ENCODE data around the gene ERRFI1.

Gene ERRFI1

GRCh38 chr1:8006037-8006963 lies 19.8 kb downstream of the ERRFI1 start:
- Histone ChIP-seq H3K27me3 (no peaks in the 10 kb centered on the region), H3K9me3 (no peaks in the 10 kb centered on the region), H3K4me2 (no peak overlapping the region), H3K27ac (no peak overlapping the region), H3K36me3 (no peaks in the 10 kb centered on the region), H3K4me3 (no peak overlapping the region), H3K4me1 (peaks cover 23% of the 10 kb centered on the region), H3K9ac (no peak overlapping the region), H4K20me1 (no peaks in the 10 kb centered on the region)
- TF ChIP-seq Cebpa-rat (IDR thresholded peaks at IDR 0.05) = no peak

DNA sequence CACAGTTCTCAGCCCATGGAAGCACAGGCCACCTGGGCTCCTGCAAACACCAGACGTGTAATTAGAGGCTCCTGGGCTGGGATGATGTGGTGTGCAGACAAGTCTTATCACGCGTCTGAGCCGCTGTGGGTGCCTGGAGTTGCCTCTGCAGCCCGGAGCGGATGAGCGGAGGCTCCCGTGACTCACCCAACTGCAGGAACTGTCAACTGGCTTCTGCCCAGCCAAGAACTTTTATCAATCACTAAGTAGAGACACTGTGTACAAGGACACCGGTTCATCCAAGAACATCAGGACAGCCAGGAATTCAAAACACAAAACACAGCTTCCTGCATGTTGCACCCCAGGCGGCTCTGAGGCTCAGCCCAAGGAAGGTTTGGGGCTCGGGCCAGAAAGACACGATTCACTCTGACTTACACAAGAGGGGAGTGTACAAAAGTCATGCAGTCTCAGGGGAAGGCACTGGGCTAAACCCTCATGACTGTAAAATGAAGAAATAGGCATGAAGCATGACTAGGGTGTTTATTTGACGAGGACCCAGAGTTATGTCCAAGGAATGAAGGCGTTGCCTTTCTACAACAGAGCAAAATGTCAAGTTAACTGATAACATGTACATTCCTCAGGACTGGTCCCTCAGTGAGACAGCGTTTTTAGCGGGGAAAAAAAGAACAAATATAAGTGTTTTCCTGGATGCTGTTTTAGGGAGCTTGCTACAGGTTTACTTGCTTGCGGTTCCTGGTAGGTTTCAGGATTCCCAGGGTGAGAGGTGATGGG lies 21.1 kb downstream of the ERRFI1 start:
- Histone ChIP-seq H3K27ac (no peak overlapping the region), H3K9me3 (no peaks in the 10 kb centered on the region), H3K36me3 (no peaks in the 10 kb centered on the region), H4K20me1 (no peaks in the 10 kb centered on the region), H3K4me1 (peaks cover 22% of the 10 kb centered on the region), H3K4me2 (peak overlapping the region; percentile 20), H3K4me3 (no peak overlapping the region), H3K27me3 (no peaks in the 10 kb centered on the region), H3K9ac (no peak overlapping the region)
- no peak for TF ChIP-seq Cebpa-rat (IDR thresholded peaks at IDR 0.05)

GRCh38 chr1:8004113-8004802 lies 21.9 kb downstream of the ERRFI1 start:
- Histone ChIP-seq H3K36me3 (no peaks in the 10 kb centered on the region), H3K4me1 (peaks cover 15% of the 10 kb centered on the region), H3K4me2 (no peak overlapping the region), H3K9ac (no peak overlapping the region), H3K9me3 (no peaks in the 10 kb centered on the region), H4K20me1 (no peaks in the 10 kb centered on the region), H3K4me3 (no peak overlapping the region), H3K27ac (no peak overlapping the region), H3K27me3 (no peaks in the 10 kb centered on the region)
- no peak for TF ChIP-seq Cebpa-rat (IDR thresholded peaks at IDR 0.05)

DNA sequence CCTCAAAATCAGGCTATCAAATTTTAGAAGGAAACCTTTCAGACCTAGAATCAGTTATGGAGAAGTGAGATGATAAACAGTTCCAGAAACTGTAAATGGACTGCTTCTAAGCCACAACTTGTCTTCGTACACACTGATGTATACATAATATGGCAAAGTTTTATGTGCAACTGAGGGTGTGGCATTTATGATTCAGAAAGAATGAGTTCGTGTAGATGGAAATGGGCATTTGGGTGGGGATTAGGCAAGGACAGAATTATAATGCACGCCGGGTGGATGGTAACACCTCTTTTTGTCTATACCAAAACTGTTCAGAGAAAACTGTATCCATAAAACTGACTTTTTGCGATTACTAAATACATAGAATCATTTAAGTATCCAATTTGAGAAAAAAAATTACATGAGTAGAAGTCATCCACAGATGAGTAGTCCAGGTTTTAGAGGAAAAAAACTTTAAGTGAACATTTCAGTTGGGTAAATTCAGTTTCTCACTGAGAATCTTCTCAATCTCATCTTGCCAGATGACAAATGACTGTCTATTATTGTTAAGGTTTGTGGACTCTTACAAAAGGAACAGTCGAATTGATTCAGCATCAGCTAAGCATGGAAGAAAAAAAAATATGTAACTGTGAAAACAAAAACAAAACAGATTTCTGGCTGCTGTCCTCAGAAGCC lies 22.5 kb downstream of the ERRFI1 start:
- Histone ChIP-seq H3K9ac (no peak overlapping the region), H3K27me3 (no peaks in the 10 kb centered on the region), H3K9me3 (no peaks in the 10 kb centered on the region), H3K4me1 (peaks cover 11% of the 10 kb centered on the region), H3K27ac (no peak overlapping the region), H3K4me2 (no peak overlapping the region), H4K20me1 (no peaks in the 10 kb centered on the region), H3K4me3 (no peak overlapping the region), H3K36me3 (no peaks in the 10 kb centered on the region)
- no peak for TF ChIP-seq Cebpa-rat (IDR thresholded peaks at IDR 0.05)

GRCh38 chr1:8002921-8003320 lies 23.2 kb downstream of the ERRFI1 start:
- Histone ChIP-seq H3K9me3 (no peaks in the 10 kb centered on the region), H4K20me1 (no peaks in the 10 kb centered on the region), H3K36me3 (no peaks in the 10 kb centered on the region), H3K27ac (no peak overlapping the region), H3K4me2 (no peak overlapping the region), H3K27me3 (no peaks in the 10 kb centered on the region), H3K4me3 (no peak overlapping the region), H3K4me1 (peaks cover 11% of the 10 kb centered on the region), H3K9ac (no peak overlapping the region)
- TF ChIP-seq Cebpa-rat (IDR thresholded peaks at IDR 0.05) = no peak

DNA sequence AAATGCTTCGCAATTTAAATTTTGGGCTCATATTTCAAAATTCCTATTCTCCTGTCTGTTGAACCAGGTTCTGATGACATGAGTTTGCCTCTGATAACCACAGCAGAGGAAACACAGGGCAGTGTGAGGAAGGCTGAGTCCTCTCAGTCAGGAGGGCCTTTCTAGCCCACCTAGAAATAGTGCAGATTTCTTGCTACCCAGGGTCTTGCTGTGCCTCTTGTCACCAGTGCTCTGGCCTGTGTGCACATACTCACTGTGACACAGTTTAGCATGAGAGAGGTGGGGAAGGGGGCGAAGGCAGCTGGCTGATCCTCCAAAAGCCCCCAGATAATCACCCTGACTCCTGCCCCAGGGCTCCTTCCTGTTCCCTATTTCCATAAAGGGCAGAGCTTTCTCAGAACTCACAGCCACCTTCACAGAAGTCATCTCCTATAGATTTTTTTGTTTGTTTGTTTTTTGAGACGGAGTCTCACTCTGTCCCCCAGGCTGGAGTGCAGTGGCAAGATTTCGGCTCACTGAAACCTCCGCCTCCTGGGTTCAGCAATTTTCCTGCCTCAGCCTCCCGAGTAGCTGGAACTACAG lies 23.7 kb downstream of the ERRFI1 start:
- Histone ChIP-seq H3K27ac (no peak overlapping the region), H3K36me3 (no peaks in the 10 kb centered on the region)

DNA sequence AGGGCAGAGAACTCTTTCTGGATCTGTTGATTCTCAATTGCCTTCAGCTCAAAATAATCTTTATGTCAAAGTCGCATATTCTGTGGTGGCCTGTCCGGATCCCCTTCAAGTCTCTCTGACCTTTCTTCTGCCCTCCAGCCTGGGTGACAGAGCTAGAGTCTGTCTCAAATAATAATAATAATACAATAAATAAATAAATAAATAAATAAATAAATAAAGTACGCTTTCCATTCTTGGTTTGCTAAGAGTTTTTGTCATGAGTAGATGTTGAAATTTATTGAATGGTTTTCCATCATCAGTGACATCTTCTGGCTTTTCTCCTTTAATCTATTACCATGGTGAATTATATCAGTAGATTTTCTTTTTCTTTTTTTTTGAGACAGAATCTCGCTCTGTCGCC lies 30.7 kb downstream of the ERRFI1 start:
- peaks cover 7% of the 10 kb centered on the region; the same call in 1 of the 2 replicates for H3K36me3 ChIP-seq
- no peak overlapping the region for H3K27ac ChIP-seq
- H3K4me3 ChIP-seq = no peak overlapping the region
- peaks cover 21% of the 10 kb centered on the region for H3K4me1 ChIP-seq
- no peak overlapping the region for H3K9ac ChIP-seq
- H3K9me3 ChIP-seq = no peaks in the 10 kb centered on the region
- TF ChIP-seq Cebpa-rat (IDR thresholded peaks at IDR 0.05) = no peak
- no peak overlapping the region for H3K4me2 ChIP-seq
- H4K20me1 ChIP-seq = no peaks in the 10 kb centered on the region
- no peaks in the 10 kb centered on the region for H3K27me3 ChIP-seq

More for the DNA sequence above, 23.7 kb downstream of the ERRFI1 start:
- H3K9me3 ChIP-seq = no peaks in the 10 kb centered on the region
- no peaks in the 10 kb centered on the region for H3K27me3 ChIP-seq
- H4K20me1 ChIP-seq = no peaks in the 10 kb centered on the region
- no peak overlapping the region for H3K4me3 ChIP-seq
- H3K9ac ChIP-seq = no peak overlapping the region
- no peak overlapping the region for H3K4me2 ChIP-seq
- no peak for TF ChIP-seq Cebpa-rat (IDR thresholded peaks at IDR 0.05)
- peaks cover 11% of the 10 kb centered on the region for H3K4me1 ChIP-seq

- no peak for TF ChIP-seq Cebpa-rat (IDR thresholded peaks at IDR 0.05)
- H3K9ac ChIP-seq = no peak overlapping the region
These were observed 31.3 kb downstream of the ERRFI1 start for GRCh38 chr1:7994827-7995226.

More at GRCh38 chr1:7994827-7995226, 31.3 kb downstream of the ERRFI1 start:
- H3K27me3 ChIP-seq = no peaks in the 10 kb centered on the region
- no peak overlapping the region for H3K4me3 ChIP-seq
- H3K9me3 ChIP-seq = no peaks in the 10 kb centered on the region
- peak overlapping the region; percentile 73; the same call in 1 of the 2 replicates for H3K4me2 ChIP-seq
- H3K4me1 ChIP-seq = peaks cover 21% of the 10 kb centered on the region
- no peak overlapping the region for H3K27ac ChIP-seq
- no peaks in the 10 kb centered on the region for H4K20me1 ChIP-seq
- H3K36me3 ChIP-seq = peaks cover 13% of the 10 kb centered on the region
